Epidermal melanocyte (primary cell): Measurements from ENCODE around the gene VAMP4.

Experiments used
- DNase-seq: peaks from one replicate; pipeline ENCODE4 v3.0.0; 2011; ENCODE audit warnings: low spot score; ENCODE audit not compliant: insufficient read length

VAMP4 gene

GRCh38 chr1:171741872-171742576, at the start of gene VAMP4:
TSS of gene VAMP4 (minus strand) at chr1:171742065. CDS start at chr1:171738414, 3,651 bp downstream.
- peak; percentile 45 for DNase-seq

GRCh38 chr1:171790318-171790717, 48.5 kb upstream of the VAMP4 start:
- DNase-seq = no peak

GRCh38 chr1:171788696-171789095, 46.8 kb upstream of the VAMP4 start:
- DNase-seq = no peak

GRCh38 chr1:171787686-171788480, 46.0 kb upstream of the VAMP4 start:
- no peak for DNase-seq

GRCh38 chr1:171786534-171786933, 44.7 kb upstream of the VAMP4 start:
- no peak for DNase-seq

- no peak for DNase-seq
These were observed 43.9 kb upstream of the VAMP4 start for GRCh38 chr1:171785766-171786165.

- DNase-seq = no peak
These were observed 42.9 kb upstream of the VAMP4 start for GRCh38 chr1:171784784-171785183.

- no peak for DNase-seq
These were observed 42.1 kb upstream of the VAMP4 start for GRCh38 chr1:171783816-171784530.

- peak; percentile 98 for DNase-seq
These were observed 39.5 kb upstream of the VAMP4 start, which contains the start of gene METTL13 for GRCh38 chr1:171781176-171781875. TSS of gene METTL13 (plus strand) at chr1:171781660. CDS start at chr1:171781968, 308 bp downstream.

GRCh38 chr1:171780583-171781175, 38.8 kb upstream of the VAMP4 start:
- no peak for DNase-seq

GRCh38 chr1:171772312-171772711, 30.4 kb upstream of the VAMP4 start:
- no peak for DNase-seq

GRCh38 chr1:171769754-171770153, 27.9 kb upstream of the VAMP4 start:
- no peak for DNase-seq

- DNase-seq = no peak
These were observed 27.3 kb upstream of the VAMP4 start for GRCh38 chr1:171769171-171769570.

- no peak for DNase-seq
These were observed 21.9 kb upstream of the VAMP4 start for GRCh38 chr1:171763764-171764163.

- no peak for DNase-seq
These were observed 20.3 kb upstream of the VAMP4 start for GRCh38 chr1:171762143-171762563.

- no peak for DNase-seq
These were observed 16.1 kb upstream of the VAMP4 start for GRCh38 chr1:171758011-171758410.

- DNase-seq = no peak
These were observed 15.0 kb upstream of the VAMP4 start for GRCh38 chr1:171756856-171757255.

GRCh38 chr1:171754971-171755370, 13.1 kb upstream of the VAMP4 start:
- DNase-seq = no peak

GRCh38 chr1:171754353-171754705, 12.5 kb upstream of the VAMP4 start:
- DNase-seq = peak; percentile 57

- DNase-seq = no peak
These were observed 12.0 kb upstream of the VAMP4 start for GRCh38 chr1:171753685-171754352.
